GM18858 (cell line): ENCODE data around the gene UBA5.
A peak's percentile ranks its signal among the peaks of the same experiment; 100 is the strongest.
"Not testable (repeated sequence)": the region's sequence is repeated elsewhere in the genome, so short reads cannot be mapped to it uniquely, and the experiment has no call there.

Source experiments
- ATAC-seq: cut with Tn5 transposase; IDR thresholded peaks from one replicate; pipeline ENCODE4 v1.9.1; 2021; ENCODE audit not compliant: unreplicated experiment

Gene UBA5

DNA sequence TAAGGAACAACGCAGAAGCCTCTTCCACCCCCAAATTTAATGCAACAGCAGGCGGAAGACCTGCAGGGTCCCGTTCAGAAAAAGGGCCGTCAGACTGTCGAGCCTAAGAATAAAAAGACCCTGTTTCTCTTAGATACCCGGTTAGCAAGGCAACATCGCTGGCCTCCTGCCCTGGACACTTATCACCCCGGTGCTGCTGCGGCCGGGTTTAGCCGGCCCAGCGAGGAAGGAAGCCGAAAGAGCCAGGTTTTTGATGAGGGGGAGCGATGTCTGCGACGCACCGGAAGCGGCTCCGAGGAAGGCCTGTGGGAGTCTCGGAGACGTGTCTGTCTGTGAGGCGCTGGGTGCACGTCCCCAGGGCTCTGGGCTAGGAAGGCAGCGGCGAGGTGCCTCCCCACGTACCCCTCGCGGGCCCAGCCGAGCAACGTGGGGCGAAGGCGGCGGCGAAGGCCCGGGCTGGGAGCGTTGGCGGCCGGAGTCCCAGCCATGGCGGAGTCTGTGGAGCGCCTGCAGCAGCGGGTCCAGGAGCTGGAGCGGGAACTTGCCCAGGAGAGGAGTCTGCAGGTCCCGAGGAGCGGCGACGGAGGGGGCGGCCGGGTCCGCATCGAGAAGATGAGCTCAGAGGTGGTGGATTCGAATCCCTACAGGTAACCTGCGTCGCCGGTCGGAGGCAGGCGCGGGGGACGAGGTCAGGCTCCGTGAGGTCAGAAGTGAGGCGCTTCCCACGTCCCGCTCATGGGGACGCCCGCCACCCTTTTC, at the start of gene UBA5:
UBA5 (plus strand) TSS at position 278 of the 759 bp plus-strand sequence; CDS start at position 487, 209 bp downstream.
- ATAC-seq = peak; percentile 48

DNA sequence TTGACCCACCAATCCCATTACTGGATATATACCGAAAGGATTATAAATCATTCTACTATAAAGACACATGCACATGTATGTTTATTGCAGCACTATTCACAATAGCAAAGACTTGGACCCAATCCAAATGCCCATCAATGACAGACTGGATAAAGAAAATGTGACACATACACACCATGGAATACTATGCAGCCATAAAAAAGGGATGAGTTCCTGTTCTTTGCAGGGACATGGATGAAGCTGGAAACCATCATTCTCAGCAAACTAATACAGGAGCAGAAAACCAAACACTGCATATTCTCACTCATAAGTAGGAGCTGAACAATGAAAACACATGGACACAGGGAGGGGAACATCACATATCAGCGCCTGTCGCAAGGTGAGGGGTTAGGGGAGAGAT, 44.8 kb upstream of the UBA5 start:
- ATAC-seq = not testable (repeated sequence)

DNA sequence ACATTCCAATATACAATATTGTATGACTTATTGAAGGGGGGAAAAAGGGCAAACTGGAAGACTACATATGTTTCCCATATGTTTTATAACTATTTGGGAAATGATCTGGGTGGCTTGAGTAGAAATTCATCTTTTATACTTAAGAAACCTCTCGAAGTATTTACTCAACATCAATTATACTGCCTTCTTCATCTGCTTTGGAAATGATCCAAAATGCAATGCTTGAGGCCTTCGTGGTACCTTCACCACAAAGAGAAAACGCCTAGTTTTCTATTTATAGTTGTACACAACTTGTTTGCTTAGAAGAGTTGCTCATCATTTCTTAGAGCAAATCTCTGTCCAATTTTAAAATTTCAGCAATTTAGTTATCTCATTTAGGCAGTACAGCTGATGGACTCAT, 44.2 kb upstream of the UBA5 start:
- ATAC-seq = no peak

DNA sequence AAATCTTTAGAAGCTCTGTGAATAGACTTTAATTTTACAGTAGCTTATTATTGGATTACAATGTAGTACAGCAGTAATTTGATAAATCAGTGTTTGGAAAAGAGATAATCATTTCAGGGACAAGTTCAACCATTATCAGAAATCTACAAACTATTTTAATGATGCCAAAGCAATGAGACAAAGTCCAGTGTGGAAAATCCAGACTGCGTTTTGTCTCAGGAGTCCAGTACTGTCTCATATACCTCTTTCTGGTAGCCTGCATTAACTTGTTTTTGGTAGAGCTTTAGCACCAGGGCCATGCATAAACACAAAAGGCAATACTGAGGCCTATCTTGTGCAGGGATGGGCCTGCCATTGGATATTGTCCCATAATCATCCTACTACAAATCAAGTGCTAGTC, 43.3 kb upstream of the UBA5 start:
- ATAC-seq = no peak

DNA sequence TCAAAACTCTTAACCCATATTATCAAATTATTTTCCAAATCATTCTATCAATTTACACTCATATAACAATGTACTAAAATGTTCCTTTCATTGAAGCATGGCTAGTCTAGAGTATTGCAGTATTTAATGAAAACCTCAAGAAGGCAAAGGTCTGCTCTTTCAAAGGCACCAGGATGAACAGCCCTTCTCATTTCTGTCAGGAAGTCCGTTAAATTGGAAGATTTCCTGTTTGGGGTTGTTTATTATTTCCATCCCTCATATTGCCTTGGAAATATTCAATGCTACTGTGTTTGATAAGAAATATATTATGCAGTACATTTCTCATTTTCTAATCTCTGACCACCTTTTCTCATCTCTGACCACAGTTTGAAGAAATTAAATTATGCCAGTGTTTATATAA, 38.0 kb upstream of the UBA5 start:
- no peak for ATAC-seq

DNA sequence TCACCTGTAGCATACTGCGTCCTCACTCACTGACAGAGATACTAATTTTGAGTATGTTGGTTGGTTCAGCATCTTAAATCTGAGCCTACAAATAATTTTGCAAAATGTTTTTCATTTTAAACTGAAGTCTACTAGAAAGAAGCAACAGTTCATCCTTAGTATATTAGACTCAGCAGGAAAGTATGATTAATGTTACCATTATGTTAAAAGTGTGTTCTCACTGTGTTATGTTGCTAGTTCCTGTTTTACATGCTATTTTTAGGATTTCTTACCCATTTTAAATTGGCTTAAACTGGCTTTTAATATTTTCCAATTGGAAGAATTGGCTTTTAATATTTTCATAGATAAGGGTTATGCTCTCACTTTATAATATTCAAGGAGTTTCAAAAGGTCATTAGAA, 37.4 kb upstream of the UBA5 start:
- ATAC-seq = no peak

DNA sequence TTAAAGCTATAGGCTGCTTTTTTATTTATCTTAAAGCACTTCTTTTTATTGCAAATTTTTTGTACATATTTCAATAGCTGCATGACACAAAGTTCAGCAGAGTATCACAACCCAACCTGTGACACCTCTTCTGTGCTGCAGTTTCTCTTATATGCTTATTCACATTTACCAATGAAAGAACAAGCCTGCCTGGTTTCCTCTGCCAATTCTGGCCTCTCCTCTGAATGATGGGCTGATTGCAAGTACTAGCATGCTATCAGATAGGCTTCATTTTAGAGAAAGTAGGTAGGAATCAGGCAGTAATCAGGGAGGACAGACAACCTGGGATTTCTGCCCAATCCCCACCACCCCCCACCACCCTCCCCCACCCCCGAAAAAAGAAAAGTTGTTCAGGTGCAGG, 36.5 kb upstream of the UBA5 start:
- ATAC-seq = no peak

DNA sequence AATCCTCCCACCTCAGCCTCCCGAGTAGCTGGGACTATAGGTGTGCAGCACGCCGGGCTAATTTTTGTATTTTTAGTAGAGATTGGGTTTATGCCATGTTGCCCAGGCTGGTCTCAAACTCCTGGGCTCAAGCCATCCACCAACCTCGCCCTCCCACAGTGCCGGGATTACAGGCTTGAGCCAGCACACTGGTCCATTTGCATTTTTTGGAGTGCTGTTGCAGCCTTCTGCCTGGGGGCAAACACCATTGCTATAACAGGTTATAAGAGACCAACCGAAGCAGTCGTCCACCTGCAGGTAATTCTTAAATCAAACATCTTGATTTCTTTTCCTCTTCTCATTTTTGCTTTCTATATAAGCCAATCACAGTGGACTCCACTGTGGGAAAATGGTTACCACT, 35.3 kb upstream of the UBA5 start:
- no peak for ATAC-seq

DNA sequence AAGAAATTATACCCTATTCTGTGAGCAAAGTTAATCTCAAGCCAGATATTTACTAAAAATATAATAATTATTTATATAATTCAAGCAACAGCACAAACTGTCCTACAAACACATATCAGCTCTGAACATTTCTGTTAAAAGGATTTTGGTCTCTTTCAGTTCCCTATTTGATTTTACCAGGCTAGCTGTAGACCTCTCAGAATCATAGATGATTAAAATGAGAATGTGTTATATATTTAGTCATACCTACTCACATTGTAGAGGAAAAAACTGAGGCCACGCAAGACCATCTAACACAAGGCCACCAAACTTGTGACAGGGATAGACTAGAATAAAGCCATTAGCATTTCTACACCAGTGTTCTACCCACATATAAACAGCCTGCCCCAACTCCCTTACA, 34.5 kb upstream of the UBA5 start:
- peak; percentile 89 for ATAC-seq

DNA sequence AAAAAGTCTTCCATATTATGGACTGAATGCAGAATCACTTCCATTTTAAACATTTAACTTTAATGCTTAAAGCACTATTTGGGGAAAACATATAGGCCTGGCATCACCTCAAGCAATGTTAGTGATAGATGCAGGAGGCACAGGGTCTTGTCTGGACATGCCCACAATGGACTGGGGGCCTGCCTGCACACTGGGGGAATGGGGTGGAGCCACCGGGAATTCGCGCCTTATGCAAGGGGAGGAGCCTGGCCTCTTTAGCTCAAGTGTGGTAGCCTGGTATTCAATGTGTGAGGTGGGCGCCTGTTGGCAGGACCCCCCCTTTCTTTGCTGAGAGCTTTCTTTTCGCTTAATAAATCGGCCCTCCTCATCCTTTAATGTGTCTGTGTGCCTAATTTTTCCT, 33.2 kb upstream of the UBA5 start:
- no peak for ATAC-seq

DNA sequence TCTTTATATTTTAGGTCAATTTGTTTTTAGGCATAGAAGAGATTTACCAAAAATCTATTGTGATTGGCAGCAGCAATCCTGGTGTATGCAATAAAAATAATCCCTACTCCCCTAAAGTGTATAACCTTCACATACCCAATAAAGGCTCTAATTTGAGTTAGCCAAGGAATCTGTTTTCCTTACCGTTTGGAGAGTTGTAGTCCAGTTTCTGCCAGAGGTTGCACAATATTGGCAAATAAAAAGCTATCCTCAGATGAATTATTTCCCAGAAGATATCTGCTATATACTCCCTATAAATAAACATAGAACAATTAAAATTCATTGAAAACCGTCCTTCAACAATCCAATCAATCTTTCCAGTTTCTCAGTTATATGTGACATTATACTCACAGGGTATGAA, 32.0 kb upstream of the UBA5 start:
- no peak for ATAC-seq

DNA sequence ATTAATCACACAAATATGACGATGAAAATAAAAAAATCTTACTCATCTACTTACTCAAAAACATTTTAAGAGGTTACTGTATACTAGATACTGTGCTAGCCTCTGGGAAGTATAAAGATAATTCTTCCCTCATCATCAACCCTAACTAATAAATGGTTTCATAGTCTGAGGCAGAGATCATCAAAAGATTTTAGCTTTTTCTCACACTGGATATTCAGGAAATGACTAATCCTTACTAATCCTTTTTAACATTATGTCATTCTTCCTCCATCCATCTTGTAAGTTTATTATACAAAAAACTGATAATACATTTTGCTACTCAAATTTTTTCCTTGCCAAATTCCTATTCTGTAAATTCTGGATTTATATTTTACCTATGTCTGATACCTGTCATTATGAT, 30.2 kb upstream of the UBA5 start:
- ATAC-seq = no peak

DNA sequence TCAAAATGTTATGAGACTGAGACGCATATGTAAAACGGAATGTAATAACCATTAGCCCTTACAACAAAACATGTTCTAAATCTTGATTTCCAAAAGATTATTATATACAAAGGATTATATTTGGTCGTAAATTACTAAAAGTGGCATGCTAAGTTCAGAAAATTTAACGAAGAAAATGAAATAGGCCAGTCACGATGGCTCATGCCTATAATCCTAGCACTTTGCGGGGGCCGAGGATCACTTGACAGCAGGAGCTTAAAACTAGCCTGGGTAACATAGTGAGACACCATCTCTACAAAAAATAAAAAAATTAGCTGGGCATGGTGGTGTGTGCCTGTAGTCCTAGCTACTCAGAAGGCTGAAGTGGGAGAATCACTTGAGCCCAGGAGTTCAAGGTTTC, 29.5 kb upstream of the UBA5 start:
- ATAC-seq = no peak

DNA sequence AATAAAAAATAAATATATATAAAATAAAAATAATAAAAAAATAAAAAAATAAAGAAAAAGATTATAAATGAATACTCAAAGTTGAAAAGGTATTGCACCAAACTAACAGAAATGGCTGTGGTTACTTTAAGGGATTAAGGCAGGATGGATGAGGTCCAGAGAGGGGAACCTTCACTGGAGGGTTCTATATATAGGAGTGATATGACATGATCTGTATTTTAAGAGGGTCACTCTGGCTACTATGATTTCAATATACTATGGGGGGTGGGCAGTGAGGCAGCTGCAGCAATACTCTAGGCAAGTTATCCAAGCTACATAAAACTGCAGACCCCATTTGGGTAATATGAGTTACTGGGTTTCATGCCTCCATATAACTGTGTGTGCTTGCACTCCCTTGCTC, 25.1 kb upstream of the UBA5 start:
- ATAC-seq = no peak

DNA sequence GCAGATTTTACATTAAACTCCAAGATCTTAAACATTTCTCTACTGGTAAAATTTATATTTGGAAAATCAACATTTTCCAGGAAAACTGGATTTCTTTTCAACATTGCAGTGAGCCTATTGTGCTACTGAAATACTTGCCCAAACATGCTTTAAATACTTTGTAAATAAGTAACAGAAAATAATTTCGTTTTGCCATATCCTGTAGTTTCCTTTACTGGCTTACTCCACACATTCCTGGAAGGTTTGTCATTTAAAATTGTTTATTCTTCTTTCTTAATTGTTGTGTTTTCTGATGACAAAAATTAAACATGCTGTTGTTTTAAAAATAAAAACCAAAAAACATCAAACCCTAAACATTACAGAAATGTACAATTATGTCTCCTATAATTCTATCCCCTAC, 22.5 kb upstream of the UBA5 start:
- ATAC-seq = no peak

DNA sequence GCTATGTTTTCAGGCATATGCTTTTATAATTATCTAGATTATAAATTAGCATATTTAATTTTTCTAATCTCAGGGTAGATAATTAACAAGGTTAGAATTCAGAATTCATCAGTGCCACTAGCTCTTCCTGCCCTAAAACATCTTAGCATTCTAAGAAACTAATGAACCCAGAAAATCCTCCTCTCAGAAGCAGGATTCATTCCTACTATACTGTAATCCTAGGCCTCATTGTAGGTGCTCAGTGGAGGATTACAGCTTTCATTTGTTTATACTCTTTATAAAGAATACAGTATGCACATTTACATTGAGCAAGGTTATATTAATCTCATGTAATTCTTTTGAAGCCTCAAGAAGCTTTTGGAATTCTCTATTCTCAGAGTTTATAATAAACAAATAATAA, 21.4 kb upstream of the UBA5 start:
- no peak for ATAC-seq

DNA sequence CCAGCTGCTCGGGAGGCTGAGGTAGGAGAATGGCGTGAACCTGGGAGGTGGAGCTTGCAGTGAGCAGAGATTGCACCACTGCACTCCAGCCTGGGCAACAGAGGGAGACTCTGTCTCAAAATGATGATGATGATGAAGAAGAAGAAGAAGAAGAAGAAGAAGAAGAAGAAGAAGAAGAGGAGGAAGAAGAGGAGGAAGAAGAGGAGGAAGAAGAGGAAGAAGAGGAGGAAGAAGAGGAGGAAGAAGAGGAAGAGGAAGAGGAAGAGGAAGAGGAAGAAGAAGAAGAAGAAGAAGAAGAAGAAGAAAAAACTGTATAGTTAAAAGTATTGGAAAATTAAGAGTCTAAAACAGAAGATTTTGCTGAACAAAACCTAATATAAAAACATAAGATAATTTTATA, 18.7 kb upstream of the UBA5 start:
- ATAC-seq = not testable (repeated sequence)

DNA sequence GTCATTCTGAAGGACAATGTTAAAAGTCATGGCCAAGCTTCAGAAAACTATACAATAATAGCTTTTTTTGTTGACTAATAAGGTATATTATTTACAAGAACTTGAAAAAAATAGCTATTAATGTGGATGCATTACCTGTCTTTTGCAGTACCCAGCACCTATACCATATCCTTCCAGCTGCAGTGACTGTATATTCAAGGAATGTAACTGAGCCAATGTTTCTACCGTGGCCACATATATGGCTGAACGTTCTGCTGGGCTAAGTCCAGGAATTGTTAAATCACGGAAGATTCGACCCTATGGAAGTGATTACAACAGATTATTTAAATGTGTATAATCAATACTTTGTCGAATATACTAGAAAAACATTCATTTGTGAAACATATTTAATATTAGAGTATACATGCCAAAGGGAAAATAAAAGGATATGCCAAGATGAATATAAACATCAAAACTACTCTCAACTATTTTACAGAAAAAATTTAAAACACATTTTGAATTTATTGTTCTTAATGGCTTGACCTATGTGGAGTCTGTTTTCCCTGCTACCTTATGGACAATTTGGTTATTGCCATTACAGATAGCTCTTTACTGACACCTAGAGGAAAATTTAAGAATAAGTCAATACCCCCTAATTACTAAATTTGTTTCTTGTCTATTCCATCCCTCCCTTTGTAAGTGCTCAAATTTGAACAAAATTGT, 18.1 kb upstream of the UBA5 start:
- ATAC-seq = no peak

DNA sequence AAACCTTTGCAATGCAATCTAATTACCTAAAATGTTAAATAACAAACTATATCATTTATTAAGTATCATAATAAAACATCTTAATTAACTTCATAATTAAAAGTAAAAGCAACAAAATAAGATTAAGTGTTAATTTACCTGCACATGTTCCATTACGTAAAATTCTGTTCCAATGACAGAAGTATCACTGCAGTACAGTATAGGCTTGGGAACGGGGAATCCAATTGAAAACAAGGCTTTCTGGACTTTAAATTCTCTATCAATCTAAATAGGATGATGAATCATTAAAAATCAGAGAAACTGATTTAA, 17.6 kb upstream of the UBA5 start:
- ATAC-seq = no peak

DNA sequence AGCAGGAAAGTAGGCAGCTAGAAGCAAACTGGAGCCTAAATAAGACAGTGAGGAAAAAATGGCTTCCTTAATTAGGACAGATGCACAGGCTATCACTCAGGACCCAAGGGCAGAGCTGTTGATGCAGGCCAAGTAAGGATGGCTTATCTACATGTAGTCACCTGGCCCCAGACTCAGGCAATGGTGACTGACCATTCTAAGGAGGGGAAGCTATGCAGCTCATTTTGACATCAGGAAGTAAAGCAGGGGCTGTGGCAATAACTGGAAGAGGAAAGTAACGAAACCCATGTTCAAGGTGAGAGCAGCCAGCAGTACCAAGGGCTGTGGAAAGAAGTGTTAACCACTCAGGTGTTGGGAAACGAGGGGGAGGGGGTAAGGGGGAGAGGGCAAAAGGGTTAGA, 16.8 kb upstream of the UBA5 start:
- no peak for ATAC-seq

DNA sequence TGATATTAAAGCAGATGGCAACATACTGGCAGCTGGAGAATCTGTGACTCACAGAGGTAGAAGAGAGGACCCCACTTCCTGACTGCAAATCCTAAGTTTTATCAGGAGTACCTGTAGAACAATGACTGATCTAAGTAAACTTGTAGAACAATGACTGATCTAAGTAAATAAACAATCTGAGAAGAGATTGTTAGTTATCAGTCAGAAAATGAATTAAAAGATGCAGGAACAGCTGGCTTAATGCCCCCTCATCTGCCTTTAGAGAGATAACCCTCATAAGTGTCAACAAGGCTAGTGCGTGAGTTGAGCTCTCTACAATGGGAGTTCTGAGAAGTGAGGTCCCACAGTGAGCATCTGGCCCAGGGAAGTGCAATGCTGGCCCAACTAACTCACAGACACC, 15.1 kb upstream of the UBA5 start:
- no peak for ATAC-seq

DNA sequence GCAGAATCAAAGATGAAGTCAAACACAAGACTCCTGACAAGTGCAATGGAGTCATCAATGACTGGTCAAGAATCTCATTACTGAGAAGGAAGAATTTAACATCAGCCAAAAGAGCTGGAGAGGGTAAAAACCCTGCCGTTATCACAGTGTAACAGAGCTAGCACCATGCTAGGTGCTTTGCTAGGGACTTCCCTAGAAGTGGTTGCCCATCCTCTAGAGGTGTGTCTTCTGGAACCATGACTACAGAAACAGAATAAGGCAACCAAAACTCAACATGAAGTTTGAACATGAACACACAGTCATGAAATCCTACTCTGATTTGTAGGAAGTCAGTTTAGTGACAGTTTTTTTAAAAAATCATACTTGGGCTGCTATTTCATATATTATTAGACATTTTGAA, 10.0 kb upstream of the UBA5 start:
- ATAC-seq = no peak
